Measurements from ENCODE around the gene VEZT. TPM values are rescaled to one million over a fixed set of nuclear protein-coding genes. Genes with fewer than 3 reads are reported as not detected.

Gene VEZT
- polyA plus RNA-seq, 3 donors, result 14.6 to 20.6 (median 16.7) TPM

DNA sequence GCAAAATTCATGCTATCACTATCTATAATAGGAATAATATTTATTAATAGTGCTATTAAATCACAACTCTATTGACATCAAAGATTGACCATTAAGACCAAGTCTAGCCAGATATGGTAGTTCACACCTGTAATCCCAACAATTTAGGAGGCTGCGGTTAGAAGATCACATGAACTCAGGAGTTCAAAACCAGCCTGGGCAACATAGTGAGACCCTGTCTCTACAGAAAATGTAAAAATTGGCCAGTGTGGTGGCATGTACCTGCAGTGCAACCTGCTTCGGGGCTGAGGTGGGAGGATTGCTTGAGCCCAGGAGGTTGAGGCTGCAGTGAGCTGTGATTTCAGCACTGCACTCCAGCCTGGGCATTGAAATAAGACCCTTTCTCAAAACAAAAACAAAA, 11.0 kb downstream of the VEZT start:
- no peak overlapping the region for H3K27ac Mint-ChIP-seq
- peaks cover 11% of the 10 kb centered on the region for H3K4me1 Mint-ChIP-seq
- H3K4me3 Mint-ChIP-seq, result no peak overlapping the region
- H3K4me1 ChIP-seq (ENCODE audit: control insufficient read depth in 1 of 2, insufficient read depth in 2 of 2, low read length in 2 of 2), result peaks cover 0 to 8% of the 10 kb centered on the region in 2 donors
- no peak overlapping the region for H2AFZ ChIP-seq (ENCODE audit: insufficient read depth, low read depth, low read length, poor library complexity, severe bottlenecking)
- H3K36me3 Mint-ChIP-seq, result peaks cover 13 to 27% of the 10 kb centered on the region in 2 donors
- H3K4me2 ChIP-seq (replicated peaks; ENCODE audit: extremely low read depth, low read length, poor library complexity, severe bottlenecking), result no peak overlapping the region
- no peak overlapping the region for H3K4me3 ChIP-seq (replicated peaks in 1 of 3; ENCODE audit: low read depth in 2 of 3, low read length in 3 of 3)
- 100% methylated on average over 1 of the region's 2 CpGs for WGBS (ENCODE audit: insufficient coverage)
- no peak overlapping the region for H3K9ac ChIP-seq (ENCODE audit: insufficient read depth, low read length, poor library complexity, severe bottlenecking)
- no peaks in the 10 kb centered on the region for H3K9me3 ChIP-seq (replicated peaks in 1 of 2; ENCODE audit: control insufficient read depth in 1 of 2, insufficient read depth in 1 of 2, low read length in 2 of 2)
- peaks cover 0 to 2% (median 0%) of the 10 kb centered on the region in 3 donors for H3K27me3 Mint-ChIP-seq (ENCODE audit: low read depth in 3 of 3)
- TF ChIP-seq CTCF (IDR thresholded peaks at IDR 0.05), result no peak
- no peak overlapping the region for H3K27ac ChIP-seq (ENCODE audit: low read depth in 1 of 2, low read length in 2 of 2)
- peaks cover 7 to 14% of the 10 kb centered on the region in 2 donors for H3K36me3 ChIP-seq (replicated peaks in 1 of 2; ENCODE audit: control insufficient read depth in 1 of 2, insufficient read depth in 2 of 2, low read length in 2 of 2)
- intact Hi-C loops (cut with micrococcal nuclease), result no loop called here
- DNase-seq, result no peak
- H3K9me3 Mint-ChIP-seq, result peaks cover 0 to 3% (median 0%) of the 10 kb centered on the region in 7 donors
- H3K79me2 ChIP-seq (ENCODE audit: insufficient read depth, low read length), result peaks cover 41% of the 10 kb centered on the region
- peaks cover 16% of the 10 kb centered on the region for H4K20me1 ChIP-seq (ENCODE audit: insufficient read depth, low read length)
- H3K27me3 ChIP-seq (ENCODE audit: control insufficient read depth in 2 of 2, insufficient read depth in 2 of 2, low read length in 2 of 2), result no peaks in the 10 kb centered on the region

DNA sequence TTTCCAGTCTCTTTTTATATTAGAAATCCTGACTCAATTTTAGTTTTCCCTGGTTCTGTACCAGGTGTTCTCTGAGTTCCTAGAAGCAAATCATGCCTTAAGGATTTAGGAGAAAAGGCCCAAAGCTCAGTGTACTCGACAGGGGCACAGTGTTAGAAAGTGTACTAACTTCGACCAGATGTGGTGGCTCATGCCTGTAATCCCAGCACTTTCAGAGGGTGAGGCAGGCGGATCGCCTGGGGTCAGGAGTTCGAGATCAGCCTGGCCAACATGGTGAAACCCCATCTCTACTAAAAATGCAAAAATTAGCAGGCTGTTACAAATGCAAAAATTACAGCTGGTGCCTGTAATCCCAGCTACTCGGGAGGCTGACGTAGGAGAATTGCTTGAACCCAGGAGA, 12.0 kb downstream of the VEZT start:
- no peak overlapping the region for H3K27ac Mint-ChIP-seq
- Histone ChIP-seq H3K79me2 (ENCODE audit: insufficient read depth, low read length) (peaks cover 38% of the 10 kb centered on the region), H3K4me1 (ENCODE audit: control insufficient read depth in 1 of 2, insufficient read depth in 2 of 2, low read length in 2 of 2) (peaks cover 0 to 8% of the 10 kb centered on the region in 2 donors), H4K20me1 (ENCODE audit: insufficient read depth, low read length) (peaks cover 11% of the 10 kb centered on the region), H3K4me2 (replicated peaks; ENCODE audit: extremely low read depth, low read length, poor library complexity, severe bottlenecking) (no peak overlapping the region), H3K9me3 (replicated peaks in 1 of 2; ENCODE audit: control insufficient read depth in 1 of 2, insufficient read depth in 1 of 2, low read length in 2 of 2) (no peaks in the 10 kb centered on the region), H3K27ac (ENCODE audit: low read depth in 1 of 2, low read length in 2 of 2) (no peak overlapping the region), H3K27me3 (ENCODE audit: control insufficient read depth in 2 of 2, insufficient read depth in 2 of 2, low read length in 2 of 2) (no peaks in the 10 kb centered on the region), H2AFZ (ENCODE audit: insufficient read depth, low read depth, low read length, poor library complexity, severe bottlenecking) (no peak overlapping the region), H3K36me3 (replicated peaks in 1 of 2; ENCODE audit: control insufficient read depth in 1 of 2, insufficient read depth in 2 of 2, low read length in 2 of 2) (peaks cover 5 to 11% of the 10 kb centered on the region in 2 donors), H3K4me3 (replicated peaks in 1 of 3; ENCODE audit: low read depth in 2 of 3, low read length in 3 of 3) (no peak overlapping the region), H3K9ac (ENCODE audit: insufficient read depth, low read length, poor library complexity, severe bottlenecking) (no peak overlapping the region)
- H3K9me3 Mint-ChIP-seq, result peaks cover 0 to 3% (median 0%) of the 10 kb centered on the region in 7 donors
- intact Hi-C loops (cut with micrococcal nuclease), result no loop called here
- no peak overlapping the region for H3K4me3 Mint-ChIP-seq
- 97% methylated on average over 3 of the region's 7 CpGs for WGBS (ENCODE audit: insufficient coverage)
- H3K27me3 Mint-ChIP-seq (ENCODE audit: low read depth in 3 of 3), result peaks cover 0 to 2% (median 0%) of the 10 kb centered on the region in 3 donors
- no peak for DNase-seq
- H3K4me1 Mint-ChIP-seq, result peaks cover 11% of the 10 kb centered on the region
- peaks cover 12 to 24% of the 10 kb centered on the region in 2 donors for H3K36me3 Mint-ChIP-seq
- no peak for TF ChIP-seq CTCF (IDR thresholded peaks at IDR 0.05)

Data from CD14-positive monocyte (primary cell).